GM12801 (cell line): ENCODE results near the gene SMIM10L1.

ENCODE experiments used
- TF ChIP-seq, protein P1 (sequence below): IDR thresholded peaks from one replicate; pipeline ENCODE4 v1.5.1; 2011; ENCODE audit warnings: control low read depth; ENCODE audit not compliant: insufficient read length; ENCODE audit errors: extremely low read depth

The SMIM10L1 gene

GRCh38 chr12:11162502-11162901 lies 8.5 kb upstream of the SMIM10L1 start:
- TF ChIP-seq, protein P1, sequence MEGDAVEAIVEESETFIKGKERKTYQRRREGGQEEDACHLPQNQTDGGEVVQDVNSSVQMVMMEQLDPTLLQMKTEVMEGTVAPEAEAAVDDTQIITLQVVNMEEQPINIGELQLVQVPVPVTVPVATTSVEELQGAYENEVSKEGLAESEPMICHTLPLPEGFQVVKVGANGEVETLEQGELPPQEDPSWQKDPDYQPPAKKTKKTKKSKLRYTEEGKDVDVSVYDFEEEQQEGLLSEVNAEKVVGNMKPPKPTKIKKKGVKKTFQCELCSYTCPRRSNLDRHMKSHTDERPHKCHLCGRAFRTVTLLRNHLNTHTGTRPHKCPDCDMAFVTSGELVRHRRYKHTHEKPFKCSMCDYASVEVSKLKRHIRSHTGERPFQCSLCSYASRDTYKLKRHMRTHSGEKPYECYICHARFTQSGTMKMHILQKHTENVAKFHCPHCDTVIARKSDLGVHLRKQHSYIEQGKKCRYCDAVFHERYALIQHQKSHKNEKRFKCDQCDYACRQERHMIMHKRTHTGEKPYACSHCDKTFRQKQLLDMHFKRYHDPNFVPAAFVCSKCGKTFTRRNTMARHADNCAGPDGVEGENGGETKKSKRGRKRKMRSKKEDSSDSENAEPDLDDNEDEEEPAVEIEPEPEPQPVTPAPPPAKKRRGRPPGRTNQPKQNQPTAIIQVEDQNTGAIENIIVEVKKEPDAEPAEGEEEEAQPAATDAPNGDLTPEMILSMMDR, result no peak

DNA sequence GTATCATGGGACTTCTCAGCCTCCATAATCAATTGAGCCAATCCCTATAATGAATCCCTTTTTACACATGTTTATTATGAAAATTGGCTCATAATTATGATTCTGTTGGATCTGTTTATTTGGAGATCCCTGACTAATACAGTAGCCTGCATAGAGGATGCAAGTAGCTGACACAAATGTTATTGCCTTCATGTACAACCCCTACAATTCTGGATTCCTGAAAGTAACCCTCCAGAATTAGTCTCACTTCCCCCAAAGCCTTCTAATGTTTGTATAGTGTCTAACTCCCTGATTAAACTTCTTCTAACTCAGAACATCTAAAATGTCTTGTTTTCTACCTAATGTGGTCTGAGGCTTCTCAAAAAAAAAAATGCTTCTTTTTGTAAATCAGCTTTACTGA lies 6.6 kb upstream of the SMIM10L1 start:
- TF ChIP-seq, protein P1, result no peak

GRCh38 chr12:11166300-11166699 lies 4.7 kb upstream of the SMIM10L1 start:
- TF ChIP-seq, protein P1, result no peak

DNA sequence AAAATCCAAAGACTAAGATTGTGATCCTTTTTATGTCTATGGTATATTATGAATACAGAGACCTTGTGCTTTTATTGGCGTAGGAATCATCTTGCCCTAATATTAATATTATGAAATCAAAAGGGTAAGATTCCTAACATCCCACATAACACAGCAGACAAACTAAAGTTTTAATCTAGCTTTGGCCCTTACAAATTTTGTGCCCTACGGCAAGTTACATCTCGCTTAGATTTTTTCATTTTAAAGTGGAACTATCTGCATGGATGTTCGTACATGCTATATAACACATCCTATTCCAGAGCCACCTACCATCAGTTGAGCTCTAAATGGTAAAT lies 217 bp upstream of the SMIM10L1 start:
- TF ChIP-seq, protein P1, result no peak

- TF ChIP-seq, protein P1, result no peak
Observed at GRCh38 chr12:11171969-11172675, 1.1 kb downstream of the SMIM10L1 start.

DNA sequence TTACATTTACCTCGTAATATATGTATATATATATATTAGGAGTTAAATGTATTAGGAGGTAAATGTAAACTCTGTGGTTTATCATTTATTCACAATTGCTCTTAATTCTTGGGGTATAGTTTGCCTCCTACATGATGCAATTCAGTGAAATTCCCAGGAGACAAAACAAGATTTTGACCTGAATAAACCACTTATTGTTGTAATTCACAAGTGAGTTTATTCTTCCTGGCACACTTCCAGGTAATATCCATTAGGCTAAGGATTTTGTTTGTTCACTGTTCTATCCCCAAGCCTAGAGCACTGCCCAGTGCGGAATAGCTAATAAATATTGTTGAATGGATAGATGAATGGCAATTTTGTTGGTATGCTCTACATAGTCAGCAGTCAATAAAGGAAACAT lies 3.0 kb downstream of the SMIM10L1 start:
- TF ChIP-seq, protein P1, result no peak

- TF ChIP-seq, protein P1, result no peak
Observed at GRCh38 chr12:11178250-11178649, 7.3 kb downstream of the SMIM10L1 start.
